B cell (primary cell): ENCODE measurements around the gene DYDC2. TPM values are rescaled to one million over a fixed set of nuclear protein-coding genes. Genes with fewer than 3 reads are reported as not detected.

Experiments
- ATAC-seq: fragments of 200-7000 bp; cut with Tn5 transposase; one replicate; pipeline ENCODE4 v1.10.0; 2021; ENCODE audit warnings: low read depth, mild to moderate bottlenecking, moderate number of reproducible peaks, moderate library complexity
- CTCF ChIA-PET: fragments of 350-600 bp; sonication (Branson Sonifier 250); formaldehyde crosslinking; loops from one replicate; lab custom pipeline; 2021; ENCODE audit warnings: antibody characterized with exemption, inconsistent platforms; lab: Charles Lee
- POLR2A ChIA-PET: fragments of 350-600 bp; sonication (Branson Sonifier 250); formaldehyde crosslinking; loops from one replicate; lab custom pipeline; 2021; ENCODE audit warnings: antibody characterized with exemption; lab: Charles Lee
- DNase-seq: peaks from one replicate; pipeline ENCODE4 v3.0.0; 2013
- H2AFZ ChIP-seq: 2 replicates; pipeline ENCODE4 v1.6.1; 2012; ENCODE audit warnings: mild to moderate bottlenecking, low read depth, low read length; ENCODE audit not compliant: insufficient read depth, poor library complexity, severe bottlenecking
- H3K27ac ChIP-seq, 2 donors: 1 replicate in 1 of 2; 2 replicates in 1 of 2; pipeline ENCODE4 v1.5.1; 2012 to 2013; ENCODE audit warnings: low read length in 2 of 2, mild to moderate bottlenecking in 2 of 2, moderate library complexity in 1 of 2
- H3K27me3 ChIP-seq, 4 experiments: fragments of 200-600 bp in 1 of 4; sonication (generic) in 1 of 4; replicated peaks in 1 of 4; 1 replicate in 2 of 4; 2 replicates in 2 of 4; pipeline versions ENCODE4 v1.6.1 to v1.7.0; 2013 to 2016; ENCODE audit warnings: low read length in 3 of 4, mild to moderate bottlenecking in 2 of 4, mixed read lengths in 1 of 4, moderate library complexity in 1 of 4; ENCODE audit not compliant: insufficient read depth in 4 of 4, control insufficient read depth in 3 of 4; ENCODE audit errors: control extremely low read depth in 1 of 4
- H3K36me3 ChIP-seq, 2 experiments: replicated peaks in 1 of 2; 1 replicate in 1 of 2; 2 replicates in 1 of 2; pipeline versions ENCODE4 v1.6.1 to v1.7.1; 2013; ENCODE audit warnings: low read length in 1 of 2; ENCODE audit not compliant: insufficient read depth in 2 of 2, control insufficient read depth in 1 of 2; ENCODE audit errors: control extremely low read depth in 1 of 2, extremely low read depth in 1 of 2
- H3K4me1 ChIP-seq, 2 donors: fragments of 200-600 bp in 1 of 2; sonication (generic) in 1 of 2; 1 replicate in 1 of 2; 2 replicates in 1 of 2; pipeline versions ENCODE4 v1.5.1 to v1.6.1; 2013 to 2017; ENCODE audit warnings: low read length in 2 of 2; ENCODE audit not compliant: control insufficient read depth in 2 of 2, insufficient read depth in 2 of 2
- H3K4me2 ChIP-seq: replicated peaks from 2 replicates; pipeline ENCODE3; 2012; ENCODE audit warnings: mild to moderate bottlenecking, low read depth, low read length; ENCODE audit not compliant: poor library complexity, severe bottlenecking
- H3K4me3 ChIP-seq, 5 experiments: fragments of 200-600 bp in 1 of 5; sonication (generic) in 1 of 5; 1 replicate in 3 of 5; 2 replicates in 2 of 5; pipeline versions ENCODE4 v1.5.1 to v1.7.0; 2011 to 2016; ENCODE audit warnings: low read length in 4 of 5, mild to moderate bottlenecking in 4 of 5, low read depth in 2 of 5, control low read depth in 1 of 5, moderate library complexity in 1 of 5; ENCODE audit not compliant: insufficient read depth in 1 of 5; ENCODE audit errors: control extremely low read depth in 1 of 5, extremely low read depth in 1 of 5
- H3K79me2 ChIP-seq: fragments of 200-600 bp; sonication (generic); one replicate; pipeline ENCODE4 v1.6.0; 2016; ENCODE audit warnings: low read length; ENCODE audit not compliant: control insufficient read depth, insufficient read depth
- H3K9ac ChIP-seq: fragments of 200-600 bp; sonication (generic); 2 replicates; pipeline ENCODE4 v1.6.1; 2017; ENCODE audit warnings: mild to moderate bottlenecking, low read length, moderate library complexity
- H3K9me3 ChIP-seq, 3 donors: one replicate each; pipeline versions ENCODE4 v1.6.1 to v1.7.1; 2013; ENCODE audit warnings: low read length in 2 of 3; ENCODE audit not compliant: control insufficient read depth in 2 of 3, insufficient read depth in 1 of 3; ENCODE audit errors: control extremely low read depth in 1 of 3
- H4K20me1 ChIP-seq: 2 replicates; pipeline ENCODE4 v1.6.0; 2012; ENCODE audit warnings: mild to moderate bottlenecking, low read length; ENCODE audit not compliant: insufficient read depth, control insufficient read depth, poor library complexity, severe bottlenecking
- H3K27ac Mint-ChIP-seq: one replicate; pipeline ENCODE4 v1.8.0; 2021; ENCODE audit warnings: mixed read lengths
- H3K27me3 Mint-ChIP-seq: one replicate; pipeline ENCODE4 v1.8.0; 2021; ENCODE audit warnings: mixed read lengths
- H3K4me1 Mint-ChIP-seq: one replicate; pipeline ENCODE4 v1.8.0; 2021; ENCODE audit warnings: mixed read lengths
- H3K4me3 Mint-ChIP-seq: one replicate; pipeline ENCODE4 v1.8.0; 2021; ENCODE audit warnings: mixed read lengths
- H3K9me3 Mint-ChIP-seq: one replicate; pipeline ENCODE4 v1.8.0; 2022; ENCODE audit warnings: mixed read lengths; ENCODE audit not compliant: insufficient read depth
- CTCF ChIP-seq: fragments of 200-600 bp; IDR thresholded peaks from one replicate; pipeline ENCODE4 v1.8.0; 2022; ENCODE audit warnings: antibody characterized with exemption, mild to moderate bottlenecking
- EZH2 ChIP-seq: IDR thresholded peaks from 2 replicates; pipeline ENCODE4 v1.6.1; 2012; ENCODE audit warnings: borderline replicate concordance, low read depth, mild to moderate bottlenecking, moderate library complexity, low read length; ENCODE audit not compliant: insufficient read depth, poor library complexity, severe bottlenecking
- WGBS: methylation state at CpG from one replicate; pipeline ENCODE4 v1.1.5; 2013; ENCODE audit warnings: missing lambda C conversion rate; ENCODE audit not compliant: insufficient coverage; 5-methylcytosine and 5-hydroxymethylcytosine counted together
- intact Hi-C: fragments of 100-400 bp; cut with micrococcal nuclease; formaldehyde crosslinking; loops from one replicate; pipeline ENCODE4 v1.10.0; 2022
- polyA plus RNA-seq: library from polyadenylated mRNA; depleted of rRNA; stranded (reverse); fragments of >200 nt; gene quantifications from 2 replicates; pipeline ENCODE4 v1.2.3, GENCODE V29; 2012
- total RNA-seq, 2 donors: library from RNA; stranded (reverse); fragments of 120-200 nt in 1 of 2; gene quantifications; 1 replicate in 1 of 2; 2 replicates in 1 of 2; pipeline versions ENCODE4 v1.2.3 to v1.2.4, GENCODE V29; 2013 to 2022

Gene DYDC2
- total and polyA plus RNA-seq, 2 donors (not counting 1 experiment from before 2014, with no cell fraction given) = not detected

- Histone ChIP-seq H3K79me2 (no peaks in the 10 kb centered on the region), H3K4me2 (no peak overlapping the region), H3K27me3 (peaks cover 0 to 3% (median 1%) of the 10 kb centered on the region in 4 experiments), H3K9ac (no peak overlapping the region), H3K4me1 (no peaks in the 10 kb centered on the region), H3K4me3 (no peak overlapping the region), H3K36me3 (no peaks in the 10 kb centered on the region), H4K20me1 (no peaks in the 10 kb centered on the region), H2AFZ (no peak overlapping the region), H3K27ac (no peak overlapping the region), H3K9me3 (no peaks in the 10 kb centered on the region)
- Mint-ChIP-seq H3K4me1 (no peaks in the 10 kb centered on the region), H3K27ac (no peak overlapping the region), H3K27me3 (peaks cover 5% of the 10 kb centered on the region), H3K9me3 (no peaks in the 10 kb centered on the region), H3K4me3 (no peak overlapping the region)
- CTCF ChIA-PET = no interaction called here
- TF ChIP-seq CTCF = no peak
- TF ChIP-seq EZH2 = no peak
- DNase-seq (no peak), ATAC-seq (no peak)
- WGBS = no CpG with 5 or more reads among the region's 2 CpGs
- POLR2A ChIA-PET = no interaction called here
- intact Hi-C loops = no loop called here
Observed at GRCh38 chr10:80322158-80322557, 34.4 kb upstream of the DYDC2 start.

- no CpG with 5 or more reads among the region's 1 CpG for WGBS
- no peak overlapping the region for H3K4me3 Mint-ChIP-seq
- Histone ChIP-seq H3K36me3 (no peaks in the 10 kb centered on the region), H3K4me3 (no peak overlapping the region), H3K4me1 (no peaks in the 10 kb centered on the region), H3K9ac (no peak overlapping the region), H4K20me1 (no peaks in the 10 kb centered on the region), H3K27ac (no peak overlapping the region), H3K79me2 (no peaks in the 10 kb centered on the region), H2AFZ (no peak overlapping the region), H3K4me2 (no peak overlapping the region), H3K27me3 (peaks cover 0 to 5% (median 1%) of the 10 kb centered on the region in 4 experiments), H3K9me3 (no peaks in the 10 kb centered on the region)
- POLR2A ChIA-PET = no interaction called here
- peaks cover 5% of the 10 kb centered on the region for H3K27me3 Mint-ChIP-seq
- H3K27ac Mint-ChIP-seq = no peak overlapping the region
- intact Hi-C loops = no loop called here
- TF ChIP-seq EZH2 = no peak
- TF ChIP-seq CTCF = no peak
- no peaks in the 10 kb centered on the region for H3K4me1 Mint-ChIP-seq
- CTCF ChIA-PET = no interaction called here
- DNase-seq (no peak), ATAC-seq (no peak)
- H3K9me3 Mint-ChIP-seq = no peaks in the 10 kb centered on the region
Observed at GRCh38 chr10:80322711-80323110, 33.9 kb upstream of the DYDC2 start.
